GM12874 (cell line): ENCODE data around the gene DRG2.

ENCODE experiments used
- TF ChIP-seq, protein P1 (sequence below): IDR thresholded peaks from 2 replicates; pipeline ENCODE4 v1.5.1; 2011; ENCODE audit warnings: low read depth, mild to moderate bottlenecking, control low read depth, low read length, moderate library complexity; ENCODE audit not compliant: insufficient read depth

DRG2 gene

DNA sequence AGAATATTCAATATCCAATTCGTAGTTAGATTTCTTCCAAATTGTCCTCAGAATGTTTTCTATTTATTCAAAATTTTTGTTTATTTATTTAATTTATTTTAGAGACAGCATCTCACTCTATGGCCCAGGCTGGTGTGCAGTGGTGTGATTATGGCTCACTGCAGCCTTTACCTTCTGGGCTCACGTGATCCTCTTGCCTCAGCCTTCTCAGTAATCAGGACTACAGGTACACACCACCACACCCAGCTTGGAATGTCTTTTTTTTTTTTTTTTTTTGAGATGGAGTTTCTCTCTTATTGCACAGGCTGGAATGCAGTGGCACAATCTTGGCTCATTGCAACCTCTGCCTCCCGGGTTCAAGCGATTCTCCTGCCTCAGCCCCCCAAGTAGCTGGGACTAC is 3.5 kb upstream of the DRG2 start:
- TF ChIP-seq, protein P1, sequence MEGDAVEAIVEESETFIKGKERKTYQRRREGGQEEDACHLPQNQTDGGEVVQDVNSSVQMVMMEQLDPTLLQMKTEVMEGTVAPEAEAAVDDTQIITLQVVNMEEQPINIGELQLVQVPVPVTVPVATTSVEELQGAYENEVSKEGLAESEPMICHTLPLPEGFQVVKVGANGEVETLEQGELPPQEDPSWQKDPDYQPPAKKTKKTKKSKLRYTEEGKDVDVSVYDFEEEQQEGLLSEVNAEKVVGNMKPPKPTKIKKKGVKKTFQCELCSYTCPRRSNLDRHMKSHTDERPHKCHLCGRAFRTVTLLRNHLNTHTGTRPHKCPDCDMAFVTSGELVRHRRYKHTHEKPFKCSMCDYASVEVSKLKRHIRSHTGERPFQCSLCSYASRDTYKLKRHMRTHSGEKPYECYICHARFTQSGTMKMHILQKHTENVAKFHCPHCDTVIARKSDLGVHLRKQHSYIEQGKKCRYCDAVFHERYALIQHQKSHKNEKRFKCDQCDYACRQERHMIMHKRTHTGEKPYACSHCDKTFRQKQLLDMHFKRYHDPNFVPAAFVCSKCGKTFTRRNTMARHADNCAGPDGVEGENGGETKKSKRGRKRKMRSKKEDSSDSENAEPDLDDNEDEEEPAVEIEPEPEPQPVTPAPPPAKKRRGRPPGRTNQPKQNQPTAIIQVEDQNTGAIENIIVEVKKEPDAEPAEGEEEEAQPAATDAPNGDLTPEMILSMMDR: no peak

DNA sequence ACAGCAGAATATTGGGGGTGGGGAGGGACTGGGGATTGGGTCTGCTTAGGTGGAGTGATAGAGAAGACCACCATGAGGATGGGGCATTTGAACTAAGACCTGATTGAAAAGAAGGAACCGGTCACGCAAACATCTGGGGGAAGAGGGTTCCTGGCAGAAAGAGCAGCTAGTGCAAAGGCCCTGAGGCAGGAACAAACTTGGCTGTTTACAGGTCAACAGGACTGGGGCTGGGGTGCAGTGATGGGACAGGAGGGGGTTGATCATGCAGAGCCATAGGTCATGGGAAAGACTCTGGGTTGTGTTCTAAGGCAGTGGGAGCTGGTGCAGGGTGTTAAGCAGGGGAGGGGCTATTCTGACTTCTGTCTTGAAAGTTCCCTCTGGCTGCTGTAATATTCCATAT is 1.9 kb downstream of the DRG2 start:
- TF ChIP-seq, protein P1: no peak

GRCh38 chr17:18093616-18094408 is 6.1 kb downstream of the DRG2 start:
- TF ChIP-seq, protein P1: peak; percentile 16; the same call in 1 of the 2 replicates

DNA sequence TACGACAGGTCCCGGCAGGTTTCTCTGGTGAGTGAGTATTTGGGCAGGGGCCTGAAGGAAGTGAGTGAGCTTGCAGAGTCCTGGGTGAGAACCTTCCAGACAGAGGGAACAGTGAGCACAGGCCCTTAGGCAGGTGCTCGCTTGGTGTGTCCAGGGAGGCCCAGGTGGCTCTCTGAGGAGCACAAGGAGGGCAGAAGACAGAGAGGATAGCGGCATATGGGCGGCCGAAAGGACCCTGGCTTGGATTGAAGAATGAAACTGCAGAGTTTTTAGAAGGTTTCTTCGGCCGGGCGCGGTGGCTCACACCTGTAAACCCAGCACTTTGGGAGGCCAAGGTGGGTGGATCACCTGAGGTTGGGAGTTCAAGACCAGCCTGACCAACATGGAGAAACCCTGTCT is 6.7 kb downstream of the DRG2 start:
- TF ChIP-seq, protein P1: no peak

GRCh38 chr17:18099516-18099915 is 11.8 kb downstream of the DRG2 start:
- TF ChIP-seq, protein P1: no peak

DNA sequence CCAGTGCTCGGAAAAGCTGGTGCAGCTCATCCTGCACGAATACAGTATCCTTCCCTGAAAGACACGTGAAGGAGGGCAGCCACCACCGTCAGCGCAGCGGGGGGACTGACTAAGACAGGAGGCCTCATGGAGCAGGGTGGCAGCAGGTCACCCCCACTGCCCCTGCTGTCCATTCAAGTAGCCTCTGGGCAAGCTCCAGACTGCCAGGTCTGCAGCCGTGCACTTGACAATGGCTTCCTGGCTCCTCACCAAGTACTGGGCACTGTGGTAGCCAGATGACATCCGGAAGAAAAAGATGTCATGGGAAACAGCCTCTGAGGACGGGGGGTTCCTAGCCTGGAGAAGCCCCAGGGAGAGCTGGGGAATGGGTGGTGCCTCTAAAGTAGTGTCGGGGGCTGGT is 12.9 kb downstream of the DRG2 start:
- TF ChIP-seq, protein P1: no peak

GRCh38 chr17:18101828-18102227 is 14.1 kb downstream of the DRG2 start:
- TF ChIP-seq, protein P1: no peak
